Testis (tissue), 3 donors: ENCODE data around the gene NPAT. TPM values are rescaled to one million over a fixed set of nuclear protein-coding genes. Genes with fewer than 3 reads are reported as not detected.
"Not testable (repeated sequence)": the region's sequence is repeated elsewhere in the genome, so short reads cannot be mapped to it uniquely, and the experiment has no call there.

Source experiments
- DNase-seq: peaks from one replicate; pipeline ENCODE4 v3.0.0-alpha.2; 2019
- H3K27ac ChIP-seq, 2 donors: fragments of 200-600 bp; sonication (generic); one replicate each; pipeline ENCODE4 v1.5.1; 2019
- H3K27me3 ChIP-seq: fragments of 200-600 bp; sonication (generic); one replicate; pipeline ENCODE4 v1.5.1; 2019
- H3K36me3 ChIP-seq: fragments of 200-600 bp; sonication (generic); one replicate; pipeline ENCODE4 v1.5.1; 2017; ENCODE audit warnings: low read depth; ENCODE audit errors: missing control alignments
- H3K4me1 ChIP-seq: fragments of 200-600 bp; sonication (generic); one replicate; pipeline ENCODE4 v1.5.1; 2019
- H3K4me3 ChIP-seq, 2 donors: fragments of 200-600 bp; sonication (generic); one replicate each; pipeline ENCODE4 v1.5.1; 2017 to 2019
- H3K9me3 ChIP-seq: fragments of 200-600 bp; sonication (generic); one replicate; pipeline ENCODE4 v1.5.1; 2017
- CTCF ChIP-seq, 3 experiments: fragments of 450-650 bp in 2 of 3; fragments of 200-600 bp in 1 of 3; sonication (generic) in 1 of 3; IDR thresholded peaks; one replicate each; pipeline ENCODE4 v1.5.1; 2016 to 2019; ENCODE audit warnings: antibody characterized with exemption in 3 of 3, mild to moderate bottlenecking in 2 of 3, moderate library complexity in 1 of 3
- POLR2A ChIP-seq: fragments of 450-650 bp; IDR thresholded peaks from one replicate; pipeline ENCODE4 v1.6.1; 2017; ENCODE audit warnings: antibody characterized with exemption, mild to moderate bottlenecking, moderate library complexity
- WGBS, 2 donors: methylation state at CpG; one replicate each; pipeline ENCODE4 v1.1.5; 2018; 5-methylcytosine and 5-hydroxymethylcytosine counted together
- intact Hi-C: fragments of 100-400 bp; cut with DNase I; formaldehyde crosslinking; loops from one replicate; pipeline ENCODE4 v1.15.1; 2023; ENCODE audit warnings: low total_unique reads
- polyA plus RNA-seq: library from polyadenylated mRNA; stranded (reverse); fragments of 350-450 nt; fragmentation: Illumina TruSeq; extraction: RNeasy Lipid Tissue Mini Kit (QIAGEN cat#74804); gene quantifications from one replicate; pipeline ENCODE4 v1.2.3, GENCODE V29; 2014; ENCODE audit warnings: low read depth, low replicate concordance; ENCODE audit not compliant: insufficient read depth
- total RNA-seq, 2 donors: library from RNA; depleted of rRNA; stranded (reverse); fragments of >200 nt; gene quantifications; one replicate each; pipeline ENCODE4 v1.2.3, GENCODE V29; 2016

NPAT gene
- total and polyA plus RNA-seq, 3 donors from 2014 or later = 7.9 to 24.3 (median 20.9) TPM

- TF ChIP-seq CTCF (IDR thresholded peaks at IDR 0.05) = no peak
- no peak for TF ChIP-seq POLR2A
- no peak overlapping the region for H3K27ac ChIP-seq
- 87 to 90% methylated on average over 7 of the region's 7 CpGs for WGBS, 2 donors
- no peak overlapping the region for H3K4me3 ChIP-seq
- H3K4me1 ChIP-seq = no peaks in the 10 kb centered on the region
- H3K36me3 ChIP-seq = no peaks in the 10 kb centered on the region
- no peak for DNase-seq
- no peaks in the 10 kb centered on the region for H3K27me3 ChIP-seq
- intact Hi-C loops = no loop called here
- H3K9me3 ChIP-seq = no peaks in the 10 kb centered on the region
Measured at GRCh38 chr11:108142304-108142703, 80.1 kb downstream of the NPAT start.

- Histone ChIP-seq H3K36me3 (no peaks in the 10 kb centered on the region), H3K27ac (no peak overlapping the region), H3K4me1 (no peaks in the 10 kb centered on the region), H3K9me3 (no peaks in the 10 kb centered on the region), H3K27me3 (no peaks in the 10 kb centered on the region), H3K4me3 (no peak overlapping the region)
- no peak for DNase-seq
- intact Hi-C loops = no loop called here
- WGBS, 2 donors = 85 to 96% methylated on average over 1 of the region's 1 CpG
- TF ChIP-seq POLR2A (no peak), CTCF (IDR thresholded peaks at IDR 0.05) (no peak)
Measured at GRCh38 chr11:108137212-108137611, 85.2 kb downstream of the NPAT start.

- TF ChIP-seq CTCF (IDR thresholded peaks at IDR 0.05) = peak in 1 of 3 experiments; percentile 14
- TF ChIP-seq POLR2A = no peak
- Histone ChIP-seq H3K4me1 (no peaks in the 10 kb centered on the region), H3K36me3 (no peaks in the 10 kb centered on the region), H3K9me3 (no peaks in the 10 kb centered on the region), H3K27ac (no peak overlapping the region), H3K4me3 (no peak overlapping the region), H3K27me3 (no peaks in the 10 kb centered on the region)
- intact Hi-C loops = no loop called here
- no peak for DNase-seq
- 66 to 78% methylated on average over 2 of the region's 2 CpGs for WGBS, 2 donors
Measured at GRCh38 chr11:108135845-108136544, 86.4 kb downstream of the NPAT start.

GRCh38 chr11:108132993-108133538 is 89.4 kb downstream of the NPAT start:
- H3K4me3 ChIP-seq, DNase-seq, H3K36me3 ChIP-seq, intact Hi-C loops, H3K9me3 ChIP-seq, H3K27ac ChIP-seq, H3K27me3 ChIP-seq, H3K4me1 ChIP-seq: not testable (repeated sequence)
- 93 to 100% methylated on average over 2 of the region's 2 CpGs for WGBS, 2 donors

GRCh38 chr11:108131993-108132392 is 90.4 kb downstream of the NPAT start:
- no peak for TF ChIP-seq CTCF (IDR thresholded peaks at IDR 0.05)
- WGBS, 2 donors = 89 to 100% methylated on average over 1 of the region's 1 CpG
- H3K36me3 ChIP-seq = no peaks in the 10 kb centered on the region
- H3K4me3 ChIP-seq = no peak overlapping the region
- H3K27me3 ChIP-seq = no peaks in the 10 kb centered on the region
- H3K27ac ChIP-seq = no peak overlapping the region
- no peaks in the 10 kb centered on the region for H3K4me1 ChIP-seq
- intact Hi-C loops = no loop called here
- DNase-seq = no peak
- H3K9me3 ChIP-seq = no peaks in the 10 kb centered on the region
